HG02840 (cell line): ENCODE results near the gene CATSPER4.

ENCODE experiments used
- ATAC-seq: cut with Tn5 transposase; IDR thresholded peaks from one replicate; pipeline ENCODE4 v1.9.1; 2021; ENCODE audit warnings: mild to moderate bottlenecking, moderate library complexity, moderate number of reproducible peaks; ENCODE audit not compliant: unreplicated experiment, low FRiP score

The CATSPER4 gene

GRCh38 chr1:26190373-26190987, at the start of gene CATSPER4:
Gene CATSPER4 (plus strand): TSS chr1:26190602. CDS start chr1:26190628, 26 bp downstream.
- ATAC-seq, result no peak

DNA sequence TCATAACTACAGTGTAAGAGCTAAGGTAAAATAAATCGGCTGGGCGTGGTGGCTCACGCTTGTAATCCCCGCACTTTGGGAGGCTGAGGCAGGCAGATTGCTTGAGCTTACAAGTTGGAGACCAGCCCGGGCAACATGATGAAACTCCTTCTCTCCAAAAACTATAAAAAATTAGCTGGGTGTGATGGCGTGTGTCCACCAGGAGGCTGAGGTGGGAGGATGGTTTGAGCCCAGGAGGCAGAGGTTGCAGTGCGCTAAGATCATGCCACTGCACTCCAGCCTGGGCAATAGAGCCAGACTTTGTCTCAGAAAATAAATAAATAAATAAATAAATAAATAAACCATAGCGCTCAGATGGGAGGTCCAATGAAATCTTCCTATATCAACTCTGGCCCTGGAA, 48.2 kb upstream of the CATSPER4 start:
- no peak for ATAC-seq

DNA sequence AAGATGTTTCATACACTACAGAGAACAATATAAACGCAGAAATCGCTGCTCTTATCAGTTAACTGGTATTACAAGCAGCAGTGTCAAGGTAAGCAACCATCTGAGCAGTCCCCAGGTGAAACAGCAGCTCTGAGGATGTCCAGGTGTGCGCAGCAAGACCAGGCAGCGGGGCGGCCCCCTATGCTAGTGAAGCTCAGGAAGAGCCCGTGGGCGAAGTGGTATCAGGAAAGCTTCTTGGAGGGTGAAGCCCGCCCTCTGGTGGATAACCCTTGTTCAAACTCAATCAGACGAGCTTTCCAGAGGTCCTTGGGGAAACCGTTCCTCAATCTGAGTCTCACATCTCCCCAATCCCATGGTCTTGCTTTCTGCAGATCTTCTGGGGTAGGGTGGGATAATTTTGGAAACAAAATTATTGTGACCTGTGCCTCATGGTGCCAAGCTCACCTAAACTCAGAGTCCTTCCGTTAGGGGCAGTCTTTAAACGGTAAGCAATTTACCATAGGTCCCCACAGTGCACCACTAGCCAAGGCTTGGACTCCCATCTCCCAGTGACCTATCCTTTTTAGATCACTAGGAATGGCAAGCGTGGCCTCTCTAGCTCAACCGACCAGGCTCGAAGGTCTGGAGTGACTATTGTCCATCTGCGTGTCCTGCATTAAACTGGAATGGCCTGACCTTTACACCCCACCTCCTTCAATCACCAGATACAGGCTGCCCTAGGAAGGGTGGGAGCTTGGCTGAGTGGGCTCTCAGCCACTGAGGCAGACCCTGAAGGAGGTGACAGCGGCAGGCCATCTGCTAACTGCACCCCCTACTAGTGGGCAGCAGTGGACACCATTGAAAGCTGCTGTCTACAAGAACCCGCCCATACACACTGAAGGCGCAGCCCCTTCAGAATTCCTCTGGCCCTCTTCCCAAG, 45.1 kb upstream of the CATSPER4 start:
- no peak for ATAC-seq

DNA sequence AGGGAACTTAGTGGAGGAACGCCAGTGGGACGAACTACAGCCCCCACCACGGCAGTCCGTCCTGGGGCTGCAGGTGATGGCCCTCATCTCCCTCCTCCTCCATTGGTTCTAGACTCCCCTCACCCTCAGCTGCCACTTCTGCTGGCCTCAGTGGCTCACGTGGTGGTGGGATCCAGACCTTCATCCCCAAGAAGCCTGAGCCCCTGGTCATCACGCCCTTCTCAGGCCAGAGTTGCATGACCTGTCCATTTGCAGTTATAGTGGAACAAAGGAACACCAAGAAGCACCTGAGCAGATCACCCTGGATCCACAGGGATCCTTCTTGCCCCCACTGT, 44.5 kb upstream of the CATSPER4 start:
- no peak for ATAC-seq

- no peak for ATAC-seq
Measured at GRCh38 chr1:26148887-26149286, 41.5 kb upstream of the CATSPER4 start.

GRCh38 chr1:26153966-26154532, 36.4 kb upstream of the CATSPER4 start:
- ATAC-seq, result no peak

DNA sequence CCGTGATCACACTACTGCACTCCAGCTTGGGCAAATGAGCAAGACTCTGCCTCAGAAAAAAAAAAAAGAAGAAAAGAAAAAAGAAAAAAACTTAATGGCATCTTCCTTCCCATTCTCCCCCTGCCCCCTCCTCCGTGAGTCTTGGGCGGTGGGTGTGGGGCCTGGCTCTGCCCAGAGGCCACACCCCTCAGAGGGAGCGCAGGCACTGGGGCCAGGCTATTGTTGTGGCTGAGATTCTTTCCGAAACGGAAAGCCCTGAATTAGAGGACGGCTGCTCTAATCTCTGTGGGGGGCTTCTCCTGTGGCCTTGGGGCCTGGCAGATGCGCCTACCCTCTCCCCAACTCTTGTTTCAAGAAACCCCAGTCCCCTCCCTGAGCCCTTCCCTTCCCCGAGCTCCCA, 35.7 kb upstream of the CATSPER4 start:
- ATAC-seq, result no peak

GRCh38 chr1:26155370-26156284, 34.8 kb upstream of the CATSPER4 start:
- ATAC-seq, result no peak

DNA sequence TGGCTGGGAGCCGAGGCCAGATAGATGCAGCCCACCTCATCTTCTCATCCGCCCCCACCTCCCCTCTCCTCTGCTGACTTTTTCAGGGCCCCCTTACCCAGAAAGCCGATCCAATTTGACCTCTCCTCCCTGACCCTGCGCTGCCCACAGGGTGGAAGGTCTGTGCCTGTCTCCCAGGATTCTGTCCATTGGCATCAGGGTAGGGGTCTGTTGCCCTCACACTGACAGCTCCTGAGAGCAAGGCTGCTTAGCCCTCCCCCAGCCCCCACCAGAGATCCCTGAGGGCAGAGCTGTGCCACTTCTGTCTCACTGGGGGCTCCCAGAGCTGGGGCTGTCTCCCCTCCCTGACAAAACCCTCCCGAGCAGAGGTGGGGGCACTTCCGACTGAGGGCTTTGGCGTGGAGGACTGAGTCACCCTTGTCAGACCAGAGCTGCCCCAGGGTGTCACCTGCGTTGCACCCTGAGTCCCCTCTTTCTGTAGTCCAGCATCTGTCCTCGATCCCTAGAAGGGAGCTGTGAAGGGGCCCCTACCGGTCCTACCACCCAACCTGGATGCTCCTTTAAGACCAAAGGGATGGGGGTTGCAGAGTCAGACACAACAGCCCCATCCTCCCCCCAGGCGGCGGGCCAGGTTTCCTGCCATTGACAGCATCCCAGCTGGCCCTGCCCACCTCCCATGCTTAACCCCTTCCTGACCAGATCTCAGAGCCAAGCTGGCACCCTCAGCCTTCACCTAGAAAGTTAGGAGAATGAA, 33.9 kb upstream of the CATSPER4 start:
- no peak for ATAC-seq

- no peak for ATAC-seq
Measured at GRCh38 chr1:26158271-26158907, 32.0 kb upstream of the CATSPER4 start.

DNA sequence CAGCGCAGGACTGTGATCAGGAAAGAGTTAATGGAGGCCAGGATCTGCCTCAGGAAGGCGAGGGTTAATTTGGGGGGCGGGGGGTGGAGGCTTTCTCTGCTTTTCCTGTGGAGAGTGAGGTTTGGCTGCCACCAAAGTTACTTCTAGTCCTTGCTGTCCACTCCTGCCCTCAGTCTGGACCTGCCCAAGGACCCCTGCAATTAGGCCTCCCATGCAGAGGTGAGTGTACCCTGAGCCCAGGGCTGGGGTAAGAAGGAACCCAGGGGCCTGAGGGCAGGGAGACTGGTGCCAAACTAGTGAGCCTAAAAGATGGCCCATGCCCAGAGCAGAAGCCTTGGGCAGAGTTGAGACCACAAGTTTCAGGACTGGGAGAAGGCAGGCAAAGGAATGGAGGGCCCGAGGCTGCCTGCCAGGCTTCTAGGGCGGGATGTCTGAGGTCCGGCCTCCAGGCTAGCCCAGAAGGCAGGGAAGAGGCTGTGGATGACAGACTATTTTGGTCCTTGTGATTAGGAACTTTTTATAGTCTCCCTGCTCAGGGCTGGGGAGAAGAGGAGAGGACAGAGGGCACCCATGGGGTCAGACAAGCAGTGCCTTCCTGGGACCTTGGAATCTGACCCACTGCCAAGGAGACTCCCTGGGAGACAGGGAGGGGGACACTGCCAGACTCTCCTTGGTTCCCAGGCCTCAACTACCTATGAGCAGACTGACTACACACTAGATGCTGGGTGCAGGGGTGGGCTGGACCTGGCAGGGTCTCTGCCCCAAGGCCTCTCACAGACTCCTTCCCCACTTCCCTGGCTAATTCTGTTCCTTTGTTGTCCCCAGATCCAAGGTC, 31.3 kb upstream of the CATSPER4 start, which contains the start of gene FAM110D:
Gene FAM110D (plus strand): TSS at position 172 of the 835 bp plus-strand sequence. CDS start 2,213 bp downstream, outside the sequence.
- ATAC-seq, result no peak

- ATAC-seq, result no peak
Measured at GRCh38 chr1:26159743-26160039, 30.7 kb upstream of the CATSPER4 start.

DNA sequence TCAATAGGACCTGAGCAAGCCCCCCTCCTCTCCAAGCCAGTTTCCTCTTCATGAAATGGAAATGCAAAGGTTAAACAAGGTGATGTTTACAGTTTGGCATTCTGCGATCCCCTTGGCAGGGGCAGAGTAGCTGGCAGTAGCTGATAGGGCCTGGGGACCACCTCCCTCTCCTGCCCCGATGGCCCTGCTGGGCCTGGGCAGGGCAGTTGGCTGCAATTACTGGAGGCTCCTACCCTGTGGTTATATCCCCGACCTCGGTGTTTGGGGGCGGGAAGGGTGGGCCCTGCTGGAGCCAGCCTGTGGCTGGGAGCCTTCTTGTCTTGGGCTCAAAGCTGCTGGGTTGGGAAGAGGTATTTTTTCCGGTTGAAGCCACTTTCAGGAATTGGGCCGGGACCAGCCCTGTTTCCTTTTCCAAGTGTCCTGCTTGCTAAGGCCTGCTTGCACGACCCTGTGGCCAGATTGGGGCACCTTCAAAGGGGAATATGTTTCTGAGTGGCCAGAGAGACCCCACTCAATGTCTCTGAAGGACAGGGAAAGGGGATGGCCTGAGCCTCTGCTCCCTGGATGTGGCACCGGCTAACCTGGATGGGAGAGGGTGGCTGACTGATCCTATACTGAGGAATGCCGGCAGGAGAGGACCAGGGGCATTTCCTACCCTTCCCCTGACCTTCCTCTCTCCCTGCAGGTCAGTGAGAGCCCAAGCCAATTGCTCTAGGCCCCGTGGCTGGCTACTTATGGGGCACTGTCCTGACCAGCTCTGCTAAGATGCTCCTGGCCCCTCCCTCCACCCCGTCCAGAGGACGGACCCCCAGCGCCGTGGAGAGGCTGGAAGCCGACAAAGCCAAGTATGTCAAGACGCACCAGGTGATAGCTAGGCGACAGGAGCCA, 29.6 kb upstream of the CATSPER4 start:
- ATAC-seq, result no peak

- ATAC-seq, result no peak
Measured at GRCh38 chr1:26161415-26162219, 28.8 kb upstream of the CATSPER4 start.

- no peak for ATAC-seq
Measured at GRCh38 chr1:26162220-26162709, 28.1 kb upstream of the CATSPER4 start.

DNA sequence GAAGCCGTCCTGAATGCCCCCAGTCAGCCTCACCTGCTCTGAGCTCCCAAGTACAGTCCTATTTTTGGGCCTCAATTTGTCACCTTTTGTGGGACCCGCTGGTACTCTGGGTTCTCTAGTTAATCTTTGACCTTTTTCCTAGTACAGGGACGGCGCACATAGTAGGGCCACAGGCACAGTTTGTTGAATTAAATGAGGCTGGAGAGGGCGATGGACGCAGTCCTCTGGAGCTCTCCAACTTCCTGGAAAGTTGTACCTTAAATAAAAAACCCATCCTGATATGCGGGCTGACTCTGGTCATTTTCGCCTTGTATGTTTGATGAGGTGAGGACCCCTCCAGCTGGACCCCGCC, 26.7 kb upstream of the CATSPER4 start:
- ATAC-seq, result no peak
